DND-41 (cell line): ENCODE results near the gene TMX4.
"Not testable (repeated sequence)": the region's sequence is repeated elsewhere in the genome, so short reads cannot be mapped to it uniquely, and the experiment has no call there.

ENCODE experiments used
- ATAC-seq: fragments of 200-7000 bp; cut with Tn5 transposase; 3 replicates; pipeline ENCODE4 v1.9.1; 2021; ENCODE audit warnings: low read depth; ENCODE audit not compliant: insufficient read depth
- DNase-seq: peaks from one replicate; pipeline ENCODE4 v3.0.0-alpha.2; 2020
- H2AFZ ChIP-seq: 2 replicates; pipeline ENCODE4 v1.6.0; 2012; ENCODE audit warnings: low read depth, low read length
- H3K27ac ChIP-seq: 2 replicates; pipeline ENCODE4 v1.5.1; 2012; ENCODE audit warnings: low read length, inconsistent platforms
- H3K27me3 ChIP-seq: fragments of 200-600 bp; sonication (generic); 2 replicates; pipeline ENCODE4 v1.6.0; 2012; ENCODE audit warnings: low read length, mild to moderate bottlenecking, inconsistent platforms; ENCODE audit not compliant: insufficient read depth, poor library complexity
- H3K36me3 ChIP-seq: 2 replicates; pipeline ENCODE4 v1.5.1; 2012; ENCODE audit warnings: low read length, inconsistent platforms; ENCODE audit not compliant: insufficient read depth
- H3K4me1 ChIP-seq: 2 replicates; pipeline ENCODE4 v1.5.1; 2012; ENCODE audit warnings: mild to moderate bottlenecking, low read length; ENCODE audit not compliant: insufficient read depth
- H3K4me2 ChIP-seq: 2 replicates; pipeline ENCODE4 v1.6.0; 2012; ENCODE audit warnings: mild to moderate bottlenecking, moderate library complexity, low read length, inconsistent platforms; ENCODE audit not compliant: insufficient read depth
- H3K4me3 ChIP-seq, 2 experiments: fragments of 200-600 bp in 1 of 2; shearing (Covaris generic) in 1 of 2; 2 replicates each; pipeline ENCODE4 v1.5.1; 2012 to 2016; ENCODE audit warnings: inconsistent platforms in 2 of 2, low read length in 2 of 2, mild to moderate bottlenecking in 2 of 2, low read depth in 1 of 2, moderate library complexity in 1 of 2
- H3K79me2 ChIP-seq: 2 replicates; pipeline ENCODE4 v1.6.0; 2012; ENCODE audit warnings: low read length, inconsistent platforms; ENCODE audit not compliant: insufficient read depth
- H3K9ac ChIP-seq: 2 replicates; pipeline ENCODE4 v1.6.0; 2012; ENCODE audit warnings: low read depth, mild to moderate bottlenecking, inconsistent platforms, low read length, moderate library complexity
- H3K9me3 ChIP-seq: 2 replicates; pipeline ENCODE4 v1.5.1; 2012; ENCODE audit warnings: low read length, moderate library complexity, mild to moderate bottlenecking, inconsistent platforms; ENCODE audit not compliant: insufficient read depth, severe bottlenecking
- H4K20me1 ChIP-seq: 2 replicates; pipeline ENCODE4 v1.6.0; 2012; ENCODE audit warnings: low read length; ENCODE audit not compliant: insufficient read depth
- EZH2 ChIP-seq: IDR thresholded peaks from 3 replicates; pipeline ENCODE4 v1.6.1; 2012; ENCODE audit warnings: borderline replicate concordance, low read depth, mild to moderate bottlenecking, moderate library complexity, low read length, inconsistent platforms; ENCODE audit not compliant: severe bottlenecking
- TF ChIP-seq, protein P1 (sequence below): IDR thresholded peaks from 2 replicates; pipeline ENCODE4 v1.5.1; 2012; ENCODE audit warnings: borderline replicate concordance, low read length, moderate library complexity, mild to moderate bottlenecking; ENCODE audit not compliant: poor library complexity, severe bottlenecking; ENCODE audit errors: extremely low read depth

The TMX4 gene

DNA sequence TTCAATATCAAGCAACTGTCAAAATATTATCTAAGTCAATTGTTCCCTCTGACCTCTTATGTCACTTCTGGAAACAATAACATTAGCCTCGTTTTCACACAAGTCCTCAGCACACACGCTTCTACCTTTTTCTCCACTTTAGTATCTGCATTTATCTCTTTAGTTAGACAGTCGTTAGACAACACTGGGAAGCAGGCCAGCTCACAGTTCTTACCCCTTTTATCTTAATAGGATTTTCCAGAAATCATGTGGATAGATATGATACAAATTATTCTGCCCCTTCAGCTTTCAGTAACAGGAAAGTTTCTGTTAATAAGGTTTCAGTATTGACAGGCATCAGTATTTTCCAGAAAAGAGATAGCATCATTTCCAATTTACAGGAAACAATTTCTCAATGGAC lies 53.4 kb downstream of the TMX4 start:
- no peak overlapping the region for H3K4me2 ChIP-seq
- DNase-seq: no peak
- H3K27ac ChIP-seq: no peak overlapping the region
- no peak overlapping the region for H3K9ac ChIP-seq
- no peak overlapping the region for H3K4me3 ChIP-seq
- no peaks in the 10 kb centered on the region for H3K4me1 ChIP-seq
- H3K79me2 ChIP-seq: no peaks in the 10 kb centered on the region
- H4K20me1 ChIP-seq: no peaks in the 10 kb centered on the region
- peaks cover 3% of the 10 kb centered on the region for H3K27me3 ChIP-seq
- no peak for TF ChIP-seq EZH2
- TF ChIP-seq, protein P1, sequence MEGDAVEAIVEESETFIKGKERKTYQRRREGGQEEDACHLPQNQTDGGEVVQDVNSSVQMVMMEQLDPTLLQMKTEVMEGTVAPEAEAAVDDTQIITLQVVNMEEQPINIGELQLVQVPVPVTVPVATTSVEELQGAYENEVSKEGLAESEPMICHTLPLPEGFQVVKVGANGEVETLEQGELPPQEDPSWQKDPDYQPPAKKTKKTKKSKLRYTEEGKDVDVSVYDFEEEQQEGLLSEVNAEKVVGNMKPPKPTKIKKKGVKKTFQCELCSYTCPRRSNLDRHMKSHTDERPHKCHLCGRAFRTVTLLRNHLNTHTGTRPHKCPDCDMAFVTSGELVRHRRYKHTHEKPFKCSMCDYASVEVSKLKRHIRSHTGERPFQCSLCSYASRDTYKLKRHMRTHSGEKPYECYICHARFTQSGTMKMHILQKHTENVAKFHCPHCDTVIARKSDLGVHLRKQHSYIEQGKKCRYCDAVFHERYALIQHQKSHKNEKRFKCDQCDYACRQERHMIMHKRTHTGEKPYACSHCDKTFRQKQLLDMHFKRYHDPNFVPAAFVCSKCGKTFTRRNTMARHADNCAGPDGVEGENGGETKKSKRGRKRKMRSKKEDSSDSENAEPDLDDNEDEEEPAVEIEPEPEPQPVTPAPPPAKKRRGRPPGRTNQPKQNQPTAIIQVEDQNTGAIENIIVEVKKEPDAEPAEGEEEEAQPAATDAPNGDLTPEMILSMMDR: no peak
- no peaks in the 10 kb centered on the region for H3K36me3 ChIP-seq
- ATAC-seq: no peak
- H2AFZ ChIP-seq: no peak overlapping the region
- no peaks in the 10 kb centered on the region for H3K9me3 ChIP-seq

DNA sequence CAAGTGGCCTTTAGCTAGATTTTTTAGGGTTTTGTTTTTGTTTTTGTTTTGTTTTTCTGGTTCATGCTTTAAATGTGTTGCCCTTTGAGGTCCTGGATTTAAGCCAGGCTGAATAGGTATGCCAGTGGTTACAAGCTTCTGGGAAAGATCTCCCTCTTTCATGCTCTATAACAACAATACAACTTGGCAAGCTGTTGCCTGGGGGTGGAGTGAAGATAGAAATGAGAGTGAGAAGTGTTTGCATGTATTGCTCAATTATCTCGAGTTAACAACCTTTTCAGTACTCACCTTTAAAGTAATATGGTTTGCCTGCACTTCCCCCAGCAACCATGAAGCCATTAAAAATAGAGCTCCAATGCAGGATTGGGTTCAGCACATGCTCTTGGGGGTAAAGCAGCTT lies 60.1 kb downstream of the TMX4 start:
- no peak overlapping the region for H3K27ac ChIP-seq
- no peak overlapping the region for H3K4me3 ChIP-seq
- no peak for TF ChIP-seq EZH2
- TF ChIP-seq, protein P1: no peak
- no peaks in the 10 kb centered on the region for H3K36me3 ChIP-seq
- H3K9ac ChIP-seq: no peak overlapping the region
- H4K20me1 ChIP-seq: no peaks in the 10 kb centered on the region
- DNase-seq (no peak), ATAC-seq (no peak)
- H3K27me3 ChIP-seq: no peaks in the 10 kb centered on the region
- no peak overlapping the region for H2AFZ ChIP-seq
- no peaks in the 10 kb centered on the region for H3K79me2 ChIP-seq
- no peak overlapping the region for H3K4me2 ChIP-seq
- H3K9me3 ChIP-seq: peaks cover 2% of the 10 kb centered on the region
- no peaks in the 10 kb centered on the region for H3K4me1 ChIP-seq

DNA sequence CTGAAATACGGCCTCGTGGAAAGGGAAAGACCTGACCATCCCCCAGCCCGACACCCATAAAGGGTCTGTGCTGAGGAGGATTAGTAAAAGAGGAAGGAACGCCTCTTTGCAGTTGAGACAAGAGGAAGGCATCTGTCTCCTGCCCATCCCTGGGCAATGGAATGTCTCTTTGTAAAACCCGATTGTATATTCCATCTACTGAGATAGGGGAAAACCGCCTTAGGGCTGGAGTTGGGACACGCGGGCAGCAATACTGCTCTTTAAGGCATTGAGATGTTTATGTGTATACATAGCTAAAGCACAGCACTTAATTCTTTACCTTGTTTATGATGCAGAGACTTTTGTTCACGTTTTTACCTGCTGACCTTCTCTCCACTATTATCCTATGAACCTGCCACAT lies 63.0 kb downstream of the TMX4 start:
- H3K27me3 ChIP-seq, H3K4me3 ChIP-seq, H2AFZ ChIP-seq, H3K9ac ChIP-seq, H3K4me1 ChIP-seq, H4K20me1 ChIP-seq, H3K4me2 ChIP-seq, H3K79me2 ChIP-seq, ATAC-seq, H3K36me3 ChIP-seq, DNase-seq, H3K27ac ChIP-seq, H3K9me3 ChIP-seq: not testable (repeated sequence)

DNA sequence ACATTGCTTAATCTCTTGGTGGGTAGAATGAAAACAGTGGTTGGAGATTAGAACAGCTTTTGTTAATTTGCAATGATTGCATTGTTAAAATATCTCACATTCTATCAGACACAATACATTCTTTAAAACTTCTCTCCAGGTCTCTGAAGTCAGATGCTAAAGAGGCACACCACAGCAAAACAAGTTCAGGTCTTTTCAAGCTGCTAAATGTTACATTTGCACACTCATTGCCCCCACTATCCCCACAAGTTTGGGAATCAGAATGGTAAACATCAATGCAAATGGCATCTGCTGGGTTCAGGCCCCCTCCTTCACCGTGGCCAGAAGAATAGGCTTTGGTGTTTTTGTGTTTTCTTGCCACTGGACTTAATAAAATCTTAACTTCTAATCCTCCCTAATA lies 69.2 kb downstream of the TMX4 start:
- TF ChIP-seq, protein P1: no peak
- TF ChIP-seq EZH2: no peak
- no peaks in the 10 kb centered on the region for H4K20me1 ChIP-seq
- H3K27ac ChIP-seq: no peak overlapping the region
- H2AFZ ChIP-seq: no peak overlapping the region
- H3K4me3 ChIP-seq: no peak overlapping the region
- peaks cover 3% of the 10 kb centered on the region for H3K27me3 ChIP-seq
- ATAC-seq (no peak), DNase-seq (no peak)
- no peaks in the 10 kb centered on the region for H3K36me3 ChIP-seq
- peaks cover 2% of the 10 kb centered on the region for H3K9me3 ChIP-seq
- no peaks in the 10 kb centered on the region for H3K79me2 ChIP-seq
- H3K4me1 ChIP-seq: no peaks in the 10 kb centered on the region
- no peak overlapping the region for H3K4me2 ChIP-seq
- no peak overlapping the region for H3K9ac ChIP-seq
